PC-9 (cell line): ENCODE results near the gene LRRC59.

ENCODE experiments used
- CTCF ChIP-seq: fragments of 200-600 bp; sonication (generic); conservative IDR thresholded peaks from 2 replicates; pipeline ENCODE4 v1.6.1; 2017; ENCODE audit warnings: mixed run types, antibody characterized with exemption, mild to moderate bottlenecking, moderate library complexity
- EZH2 ChIP-seq: fragments of 200-600 bp; sonication (generic); IDR thresholded peaks from 2 replicates; pipeline ENCODE4 v1.8.0; 2017; ENCODE audit warnings: antibody characterized with exemption, low read depth

- TF ChIP-seq CTCF: no peak
- TF ChIP-seq EZH2: no peak
Measured at GRCh38 chr17:50354776-50355175, 42.5 kb downstream of the LRRC59 start.
